Central memory CD8-positive, alpha-beta T cell (primary cell): ENCODE data around the gene TMEM14A.
"Not testable (repeated sequence)": the region's sequence is repeated elsewhere in the genome, so short reads cannot be mapped to it uniquely, and the experiment has no call there.

Experiments used
- ATAC-seq: fragments of 150-1000 bp; cut with Tn5 transposase; replicated peaks from 2 replicates; pipeline ENCODE4 v1.10.0; 2022; ENCODE audit warnings: mild to moderate bottlenecking, moderate FRiP score, moderate number of reproducible peaks; ENCODE audit not compliant: poor library complexity, severe bottlenecking; ENCODE audit errors: extremely low read depth
- DNase-seq, 2 donors: peaks; one replicate each; pipeline ENCODE4 v3.0.0; 2021; ENCODE audit warnings: low spot score in 2 of 2
- H3K27ac Mint-ChIP-seq: one replicate; pipeline ENCODE4 v1.8.0; 2022; ENCODE audit warnings: low read depth, mild to moderate bottlenecking, moderate library complexity, mixed read lengths
- H3K27me3 Mint-ChIP-seq: one replicate; pipeline ENCODE4 v1.8.0; 2022; ENCODE audit warnings: mixed read lengths
- H3K36me3 Mint-ChIP-seq: one replicate; pipeline ENCODE4 v1.8.0; 2022; ENCODE audit warnings: mild to moderate bottlenecking, moderate library complexity, mixed read lengths; ENCODE audit not compliant: insufficient read depth
- H3K4me1 Mint-ChIP-seq: one replicate; pipeline ENCODE4 v1.8.0; 2022; ENCODE audit warnings: mixed read lengths
- H3K4me3 Mint-ChIP-seq: one replicate; pipeline ENCODE4 v1.8.0; 2022; ENCODE audit warnings: mild to moderate bottlenecking, moderate library complexity, mixed read lengths
- H3K9me3 Mint-ChIP-seq: one replicate; pipeline ENCODE4 v1.8.0; 2022; ENCODE audit warnings: mixed read lengths

The TMEM14A gene

GRCh38 chr6:52643158-52643557, 27.8 kb upstream of the TMEM14A start:
- no peak for DNase-seq
- H3K4me1 Mint-ChIP-seq, result peaks cover 8% of the 10 kb centered on the region
- no peak overlapping the region for H3K27ac Mint-ChIP-seq
- H3K27me3 Mint-ChIP-seq, result peaks cover 64% of the 10 kb centered on the region
- H3K4me3 Mint-ChIP-seq, result no peak overlapping the region
- H3K36me3 Mint-ChIP-seq, result peaks cover 4% of the 10 kb centered on the region
- H3K9me3 Mint-ChIP-seq, result no peaks in the 10 kb centered on the region
- no peak for ATAC-seq

DNA sequence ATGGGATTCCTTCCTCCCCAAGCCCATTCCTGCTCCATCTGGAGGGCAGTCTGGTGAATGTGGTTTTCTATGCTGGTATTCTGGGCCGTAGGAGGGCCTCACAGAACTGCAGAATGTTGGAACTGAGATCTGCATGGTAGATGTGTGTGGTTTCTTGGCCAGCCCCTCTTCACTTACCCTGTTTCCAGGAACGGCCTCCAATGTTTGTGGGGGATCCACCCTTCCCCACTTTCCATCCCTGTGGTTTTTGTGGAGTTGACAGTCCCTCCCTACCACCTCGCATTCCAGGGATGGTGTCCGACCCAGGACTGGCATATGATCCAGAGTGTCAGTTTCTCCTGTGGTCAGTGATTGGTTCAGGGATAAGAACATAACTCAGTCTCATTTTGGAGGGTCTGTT, 26.7 kb upstream of the TMEM14A start:
- no peaks in the 10 kb centered on the region for H3K9me3 Mint-ChIP-seq
- no peak overlapping the region for H3K4me3 Mint-ChIP-seq
- peaks cover 74% of the 10 kb centered on the region for H3K27me3 Mint-ChIP-seq
- no peak overlapping the region for H3K27ac Mint-ChIP-seq
- H3K4me1 Mint-ChIP-seq, result peaks cover 8% of the 10 kb centered on the region
- H3K36me3 Mint-ChIP-seq, result peaks cover 4% of the 10 kb centered on the region
- DNase-seq (no peak), ATAC-seq (no peak)

GRCh38 chr6:52645976-52646375, 24.9 kb upstream of the TMEM14A start:
- DNase-seq (no peak), ATAC-seq (no peak)
- H3K36me3 Mint-ChIP-seq, result peaks cover 4% of the 10 kb centered on the region
- H3K27ac Mint-ChIP-seq, result no peak overlapping the region
- H3K4me1 Mint-ChIP-seq, result peaks cover 5% of the 10 kb centered on the region
- peaks cover 59% of the 10 kb centered on the region for H3K27me3 Mint-ChIP-seq
- H3K9me3 Mint-ChIP-seq, result no peaks in the 10 kb centered on the region
- H3K4me3 Mint-ChIP-seq, result no peak overlapping the region

- ATAC-seq (no peak), DNase-seq (no peak)
- no peak overlapping the region for H3K27ac Mint-ChIP-seq
- no peak overlapping the region for H3K4me3 Mint-ChIP-seq
- peaks cover 6% of the 10 kb centered on the region for H3K4me1 Mint-ChIP-seq
- peaks cover 4% of the 10 kb centered on the region for H3K36me3 Mint-ChIP-seq
- no peaks in the 10 kb centered on the region for H3K9me3 Mint-ChIP-seq
- peaks cover 53% of the 10 kb centered on the region for H3K27me3 Mint-ChIP-seq
Measured at GRCh38 chr6:52647199-52647598, 23.7 kb upstream of the TMEM14A start.

DNA sequence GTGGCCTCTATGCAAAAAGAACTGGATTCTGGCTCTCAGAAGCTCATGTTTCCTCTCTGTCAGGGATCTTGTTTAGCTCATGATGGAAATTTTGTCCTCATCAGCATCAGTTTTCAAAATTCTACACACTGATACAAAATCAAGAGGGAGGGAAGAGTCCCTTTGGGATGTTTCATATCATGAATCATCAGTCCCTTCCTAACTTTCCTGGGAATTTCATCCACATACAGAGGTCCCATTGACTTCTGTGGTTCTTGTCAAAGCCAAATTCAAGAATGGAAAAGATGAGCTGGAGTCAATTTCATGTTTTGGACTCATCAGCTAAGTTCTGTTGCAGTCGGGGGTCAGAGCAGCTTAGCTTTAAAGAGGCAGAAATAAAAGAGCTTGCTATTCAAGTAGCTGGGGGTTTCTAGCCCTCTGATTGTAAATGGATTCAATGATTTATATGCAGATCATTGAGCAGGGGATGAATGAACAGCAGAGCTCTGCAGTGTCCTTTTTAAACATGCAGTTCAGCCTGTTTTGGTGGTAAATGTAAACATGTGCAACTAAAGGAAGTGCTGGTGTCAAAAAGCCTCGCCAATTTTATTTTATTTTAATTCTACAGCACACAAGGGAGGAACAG, 21.3 kb upstream of the TMEM14A start:
- Mint-ChIP-seq H3K9me3 (no peaks in the 10 kb centered on the region), H3K27ac (no peak overlapping the region), H3K27me3 (peaks cover 62% of the 10 kb centered on the region), H3K4me3 (no peak overlapping the region), H3K36me3 (peaks cover 4% of the 10 kb centered on the region), H3K4me1 (peaks cover 6% of the 10 kb centered on the region)
- ATAC-seq (no peak), DNase-seq (no peak)

- no peak overlapping the region for H3K27ac Mint-ChIP-seq
- H3K36me3 Mint-ChIP-seq, result no peaks in the 10 kb centered on the region
- H3K4me3 Mint-ChIP-seq, result no peak overlapping the region
- peaks cover 54% of the 10 kb centered on the region for H3K27me3 Mint-ChIP-seq
- H3K9me3 Mint-ChIP-seq, result no peaks in the 10 kb centered on the region
- H3K4me1 Mint-ChIP-seq, result peaks cover 6% of the 10 kb centered on the region
- ATAC-seq, result no peak
- no peak for DNase-seq
Measured at GRCh38 chr6:52650941-52651340, 20.0 kb upstream of the TMEM14A start.

DNA sequence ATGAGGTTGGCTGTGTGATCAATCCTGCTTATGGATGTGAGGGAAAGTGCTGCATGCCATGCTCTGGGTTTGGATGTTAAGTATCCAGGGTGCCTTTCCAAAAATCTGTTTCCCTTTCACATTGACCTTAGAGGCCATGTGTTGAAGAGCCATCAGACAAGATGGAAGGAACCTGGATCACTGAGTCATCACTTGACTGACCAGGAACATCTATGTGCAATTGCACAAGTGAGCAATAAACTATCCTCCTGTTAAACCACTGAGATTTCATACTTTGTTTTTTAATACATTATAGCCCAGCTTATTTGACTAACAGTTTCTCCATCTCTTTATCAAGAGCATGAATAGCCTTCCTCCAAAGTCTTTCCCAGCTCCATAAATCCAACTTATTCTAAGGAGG, 17.8 kb upstream of the TMEM14A start:
- H3K36me3 Mint-ChIP-seq, result no peaks in the 10 kb centered on the region
- peaks cover 6% of the 10 kb centered on the region for H3K4me1 Mint-ChIP-seq
- no peaks in the 10 kb centered on the region for H3K9me3 Mint-ChIP-seq
- no peak overlapping the region for H3K4me3 Mint-ChIP-seq
- no peak for DNase-seq
- no peak overlapping the region for H3K27ac Mint-ChIP-seq
- no peak for ATAC-seq
- peaks cover 43% of the 10 kb centered on the region for H3K27me3 Mint-ChIP-seq

GRCh38 chr6:52654007-52654406, 16.9 kb upstream of the TMEM14A start:
- peaks cover 6% of the 10 kb centered on the region for H3K4me1 Mint-ChIP-seq
- ATAC-seq (no peak), DNase-seq (no peak)
- H3K36me3 Mint-ChIP-seq, result no peaks in the 10 kb centered on the region
- H3K4me3 Mint-ChIP-seq, result no peak overlapping the region
- no peaks in the 10 kb centered on the region for H3K9me3 Mint-ChIP-seq
- H3K27me3 Mint-ChIP-seq, result peaks cover 34% of the 10 kb centered on the region
- H3K27ac Mint-ChIP-seq, result no peak overlapping the region

DNA sequence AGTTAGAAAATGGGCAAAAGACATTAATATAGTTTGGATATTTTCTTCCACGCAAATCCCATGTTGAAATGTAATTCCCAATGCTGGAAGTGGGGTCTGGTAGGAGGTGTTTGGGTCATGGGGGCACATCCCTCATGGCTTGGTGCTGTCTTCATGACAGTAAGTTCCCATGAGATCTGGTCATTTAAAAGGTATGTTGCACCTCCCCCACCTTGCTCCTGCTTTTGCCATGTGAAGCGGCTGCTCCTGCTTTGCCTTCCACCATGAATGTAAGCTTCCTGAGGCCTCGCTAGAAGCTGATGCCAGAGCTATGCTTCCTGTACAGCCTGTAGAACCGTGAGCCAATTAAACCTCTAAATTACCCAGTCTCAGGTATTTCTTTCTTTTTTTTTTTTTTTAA, 16.3 kb upstream of the TMEM14A start:
- peaks cover 33% of the 10 kb centered on the region for H3K27me3 Mint-ChIP-seq
- peaks cover 6% of the 10 kb centered on the region for H3K4me1 Mint-ChIP-seq
- DNase-seq (no peak), ATAC-seq (no peak)
- no peak overlapping the region for H3K4me3 Mint-ChIP-seq
- H3K36me3 Mint-ChIP-seq, result no peaks in the 10 kb centered on the region
- H3K27ac Mint-ChIP-seq, result no peak overlapping the region
- H3K9me3 Mint-ChIP-seq, result no peaks in the 10 kb centered on the region

- H3K9me3 Mint-ChIP-seq, H3K27ac Mint-ChIP-seq, H3K36me3 Mint-ChIP-seq, H3K4me1 Mint-ChIP-seq, H3K4me3 Mint-ChIP-seq, ATAC-seq, DNase-seq: not testable (repeated sequence)
- H3K27me3 Mint-ChIP-seq, result peaks cover 33% of the 10 kb centered on the region
Measured at GRCh38 chr6:52655941-52656340, 15.0 kb upstream of the TMEM14A start.

DNA sequence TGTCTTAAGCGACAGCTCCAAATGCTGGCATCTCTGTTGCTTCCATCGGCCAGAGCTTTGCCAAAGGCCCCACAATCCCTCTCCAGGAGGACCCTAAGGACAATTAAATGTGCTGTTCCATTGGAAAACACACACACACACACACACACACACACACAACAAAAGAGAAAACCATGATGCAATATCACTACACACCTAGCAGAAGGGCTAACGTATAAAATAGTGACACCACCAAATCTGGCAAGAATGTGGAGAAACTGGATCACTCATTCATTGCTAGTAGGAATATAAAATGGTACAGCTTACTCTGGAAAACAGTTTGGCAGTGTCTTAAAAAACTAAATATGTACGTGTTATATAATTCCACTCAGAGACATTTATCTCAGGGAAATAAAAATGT, 13.0 kb upstream of the TMEM14A start:
- Mint-ChIP-seq H3K36me3 (no peaks in the 10 kb centered on the region), H3K27me3 (peaks cover 25% of the 10 kb centered on the region), H3K9me3 (no peaks in the 10 kb centered on the region), H3K4me1 (no peaks in the 10 kb centered on the region), H3K27ac (no peak overlapping the region), H3K4me3 (no peak overlapping the region)
- ATAC-seq, result no peak
- no peak for DNase-seq

DNA sequence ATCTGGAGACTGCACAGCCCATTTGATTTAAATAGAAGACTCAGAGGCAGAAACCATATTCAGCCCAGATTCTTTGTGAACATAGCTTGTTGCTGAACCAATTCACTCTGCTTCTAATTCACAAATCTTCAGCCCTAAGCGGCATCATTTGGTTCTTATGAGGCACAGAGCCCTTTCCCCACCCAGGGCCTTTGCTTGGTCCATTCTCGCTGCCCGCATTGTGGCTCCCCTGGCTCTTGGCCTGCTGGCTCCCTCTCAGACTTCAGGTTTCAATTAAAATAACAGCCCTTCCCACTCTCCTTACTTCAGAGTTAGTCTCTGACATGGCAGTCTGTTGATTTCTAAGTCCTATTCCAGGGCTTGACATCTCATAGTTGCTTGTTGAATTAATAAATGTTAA, 9.4 kb upstream of the TMEM14A start:
- Mint-ChIP-seq H3K27ac (no peak overlapping the region), H3K36me3 (no peaks in the 10 kb centered on the region), H3K4me3 (no peak overlapping the region), H3K27me3 (peaks cover 7% of the 10 kb centered on the region), H3K9me3 (no peaks in the 10 kb centered on the region), H3K4me1 (no peaks in the 10 kb centered on the region)
- no peak for ATAC-seq
- no peak for DNase-seq

GRCh38 chr6:52662031-52662430, 8.9 kb upstream of the TMEM14A start:
- Mint-ChIP-seq H3K4me1 (no peaks in the 10 kb centered on the region), H3K4me3 (no peak overlapping the region), H3K27ac (no peak overlapping the region), H3K36me3 (no peaks in the 10 kb centered on the region), H3K9me3 (no peaks in the 10 kb centered on the region), H3K27me3 (peaks cover 7% of the 10 kb centered on the region)
- no peak for ATAC-seq
- no peak for DNase-seq
